GM13977 (cell line): Measurements from ENCODE around the gene ERAP2.
A peak's percentile ranks its signal among the peaks of the same experiment; 100 is the strongest.

Source experiments
- DNase-seq: peaks from one replicate; pipeline ENCODE4 v3.0.0; 2012; ENCODE audit warnings: low spot score
- in situ Hi-C: fragments of 300-500 bp; cut with MboI; formaldehyde crosslinking; loops from one replicate; pipeline ENCODE4 v1.12.0; 2022; ENCODE audit warnings: low sequenced_read_pairs, low pct_unique_long_range_greater_than_20kb, mixed read lengths, inconsistent platforms; ENCODE audit not compliant: unreplicated experiment
- TF ChIP-seq, protein P1 (sequence below): IDR thresholded peaks from 2 replicates; pipeline ENCODE4 v1.5.1; 2012; ENCODE audit warnings: mild to moderate bottlenecking, control low read depth; ENCODE audit not compliant: insufficient read depth; ENCODE audit errors: extremely low read depth, missing control alignments

ERAP2 gene

DNA sequence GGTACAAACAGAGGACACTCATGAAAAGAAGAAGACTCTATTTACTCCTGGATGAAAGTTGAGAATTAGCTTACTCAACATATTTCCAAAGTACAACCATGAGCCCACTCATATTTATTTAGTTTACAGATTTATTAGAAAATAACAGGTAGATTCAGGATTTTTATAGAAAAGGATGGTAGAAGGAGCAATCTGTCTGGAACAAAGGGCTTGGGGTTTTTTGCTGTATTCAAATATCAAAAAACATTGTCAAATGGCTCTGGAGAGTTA is 7.0 kb upstream of the ERAP2 start:
- in situ Hi-C loops = loop anchor here (25.0 kb wide), 1 partner anchor 293 kb away; no protein-coding TSS in a partner anchor
- no peak for DNase-seq
- TF ChIP-seq, protein P1, sequence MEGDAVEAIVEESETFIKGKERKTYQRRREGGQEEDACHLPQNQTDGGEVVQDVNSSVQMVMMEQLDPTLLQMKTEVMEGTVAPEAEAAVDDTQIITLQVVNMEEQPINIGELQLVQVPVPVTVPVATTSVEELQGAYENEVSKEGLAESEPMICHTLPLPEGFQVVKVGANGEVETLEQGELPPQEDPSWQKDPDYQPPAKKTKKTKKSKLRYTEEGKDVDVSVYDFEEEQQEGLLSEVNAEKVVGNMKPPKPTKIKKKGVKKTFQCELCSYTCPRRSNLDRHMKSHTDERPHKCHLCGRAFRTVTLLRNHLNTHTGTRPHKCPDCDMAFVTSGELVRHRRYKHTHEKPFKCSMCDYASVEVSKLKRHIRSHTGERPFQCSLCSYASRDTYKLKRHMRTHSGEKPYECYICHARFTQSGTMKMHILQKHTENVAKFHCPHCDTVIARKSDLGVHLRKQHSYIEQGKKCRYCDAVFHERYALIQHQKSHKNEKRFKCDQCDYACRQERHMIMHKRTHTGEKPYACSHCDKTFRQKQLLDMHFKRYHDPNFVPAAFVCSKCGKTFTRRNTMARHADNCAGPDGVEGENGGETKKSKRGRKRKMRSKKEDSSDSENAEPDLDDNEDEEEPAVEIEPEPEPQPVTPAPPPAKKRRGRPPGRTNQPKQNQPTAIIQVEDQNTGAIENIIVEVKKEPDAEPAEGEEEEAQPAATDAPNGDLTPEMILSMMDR = no peak

DNA sequence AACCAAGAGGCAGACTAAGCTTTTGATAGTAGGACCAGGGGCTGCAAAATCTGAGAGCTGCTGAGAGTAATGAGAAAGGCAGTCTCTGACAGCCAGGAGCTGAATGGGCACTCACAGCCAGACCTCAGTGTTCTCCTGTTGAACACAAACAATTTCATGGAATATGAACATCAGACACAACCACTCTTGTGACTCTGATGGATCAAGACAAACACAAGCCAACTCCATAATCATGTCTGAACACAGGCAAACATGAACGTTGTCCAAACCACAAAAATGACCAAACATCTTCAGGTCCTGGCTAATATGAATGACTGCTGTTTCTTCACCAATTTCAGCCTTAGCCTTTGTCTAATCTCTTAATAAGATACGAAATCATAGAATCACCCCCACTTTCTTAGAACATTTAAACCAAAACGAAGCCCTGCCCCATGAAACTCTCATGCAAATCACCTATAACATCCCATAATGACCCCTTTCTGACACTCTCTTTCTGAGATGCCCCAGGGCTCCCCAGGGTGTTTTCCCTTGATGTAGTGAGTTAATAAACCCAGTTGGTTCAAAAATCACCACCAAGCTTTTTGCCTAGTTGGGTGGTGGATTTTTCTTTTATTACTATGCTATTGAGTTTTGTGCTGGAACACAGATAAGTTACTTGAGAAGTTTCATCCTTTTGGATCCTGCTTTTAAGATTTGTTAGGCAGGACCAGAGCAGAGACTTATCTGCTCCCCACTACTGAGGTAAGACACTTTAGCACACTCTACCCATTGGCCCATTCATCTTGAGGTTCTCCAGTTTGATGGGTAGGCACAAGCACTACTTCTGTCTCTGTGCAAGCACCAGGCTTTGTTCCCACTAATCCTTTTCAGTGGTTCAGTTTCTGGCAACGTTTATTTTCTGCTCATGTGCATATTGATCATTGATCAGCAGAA is 5.9 kb upstream of the ERAP2 start:
- in situ Hi-C loops = loop anchor here (25.0 kb wide), 1 partner anchor 292 kb away; no protein-coding TSS in a partner anchor
- TF ChIP-seq, protein P1 = no peak
- peak; percentile 17 for DNase-seq

DNA sequence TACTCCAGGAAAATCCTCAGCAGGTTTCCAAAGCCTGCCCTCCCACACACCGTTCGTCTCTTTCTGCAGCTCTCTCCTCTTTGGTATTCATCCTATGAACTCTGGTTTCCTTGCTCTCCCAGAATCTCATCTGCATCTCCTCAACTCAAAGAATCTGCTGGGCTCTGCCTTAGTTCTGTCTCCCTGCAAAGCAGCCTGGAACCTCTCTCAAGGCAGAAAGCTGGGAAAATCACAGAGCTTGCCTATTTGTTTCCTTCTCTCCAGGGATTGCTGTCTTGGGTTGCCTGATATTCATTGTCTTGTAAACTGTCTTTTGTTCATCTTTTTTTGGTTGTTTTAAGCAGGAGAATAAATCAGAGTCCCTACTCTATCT is 5.3 kb upstream of the ERAP2 start:
- no peak for DNase-seq

DNA sequence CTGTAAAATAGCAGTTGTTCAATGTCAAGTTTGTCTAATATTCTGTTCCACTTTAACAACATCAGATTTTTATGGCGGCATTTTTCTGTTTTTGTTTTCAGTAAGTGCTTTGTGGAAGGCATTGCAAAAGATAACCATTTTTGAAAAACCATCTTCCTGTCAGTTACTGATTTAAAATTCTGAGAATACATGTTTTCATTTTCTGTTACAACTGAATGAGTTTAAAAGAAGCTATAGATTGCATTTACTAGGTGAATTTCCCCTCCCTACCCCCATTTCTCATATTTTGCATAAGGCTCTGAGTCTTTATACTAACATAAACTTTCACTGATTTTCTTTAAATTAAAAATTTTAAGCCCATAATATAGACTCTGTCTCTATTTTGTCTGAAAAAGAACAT is 4.6 kb upstream of the ERAP2 start:
- no peak for DNase-seq
- in situ Hi-C loops = loop anchor here (25.0 kb wide), 1 partner anchor 291 kb away; no protein-coding TSS in a partner anchor
- TF ChIP-seq, protein P1 = no peak

More for the DNA sequence above, 5.3 kb upstream of the ERAP2 start:
- TF ChIP-seq, protein P1 = no peak
- in situ Hi-C loops = loop anchor here (25.0 kb wide), 1 partner anchor 291 kb away; no protein-coding TSS in a partner anchor

DNA sequence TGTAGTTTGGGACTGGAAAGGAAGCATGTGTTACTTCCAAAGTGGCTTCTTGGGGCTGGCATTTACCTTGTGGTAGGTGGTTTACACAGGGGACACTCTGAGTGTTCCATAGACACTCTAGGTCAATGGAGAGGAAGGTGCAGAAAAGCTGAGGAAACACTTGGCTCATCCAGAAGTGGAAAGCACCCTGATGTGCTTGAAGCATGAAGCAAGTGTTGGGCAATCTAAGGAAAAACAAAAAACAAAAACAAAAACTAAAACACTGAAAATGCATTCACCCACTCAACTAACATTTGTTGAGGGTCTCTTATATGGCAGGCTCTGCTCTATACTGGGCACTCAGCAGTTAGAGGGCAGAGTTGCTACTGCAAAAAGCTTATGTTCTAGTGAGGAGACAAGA is 2.9 kb upstream of the ERAP2 start:
- DNase-seq = no peak
- TF ChIP-seq, protein P1 = no peak
- in situ Hi-C loops = loop anchor here (25.0 kb wide), 1 partner anchor 289 kb away; no protein-coding TSS in a partner anchor

DNA sequence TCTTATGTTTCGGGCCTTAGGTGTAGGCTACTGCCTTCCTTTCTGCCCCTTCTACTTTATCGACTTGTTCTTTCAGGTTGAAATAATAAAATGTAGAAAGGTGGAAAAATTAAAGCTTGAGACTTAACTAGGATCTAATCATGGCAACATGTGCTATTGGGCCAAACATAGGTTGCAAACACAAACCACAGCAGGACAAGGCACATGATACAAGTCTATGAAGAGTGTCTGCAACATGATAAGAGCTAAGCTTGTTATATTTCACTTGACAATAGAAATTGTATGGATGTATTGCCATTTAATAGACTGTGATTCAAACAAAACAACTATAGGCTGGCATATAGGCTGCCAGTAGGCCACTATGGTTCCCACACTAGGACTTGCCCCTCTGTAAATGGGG is 1.7 kb upstream of the ERAP2 start:
- TF ChIP-seq, protein P1 = no peak
- in situ Hi-C loops = loop anchor here (25.0 kb wide), 1 partner anchor 288 kb away; no protein-coding TSS in a partner anchor
- DNase-seq = no peak
